Adrenal gland (tissue), 12 donors: Measurements from ENCODE around the gene PTPRJ. TPM values are rescaled to one million over a fixed set of nuclear protein-coding genes. Genes with fewer than 3 reads are reported as not detected.

Source experiments
- DNase-seq, 7 donors: peaks; one replicate each; pipeline ENCODE4 v3.0.0-alpha.2; 2019 to 2020
- H3K27ac ChIP-seq, 5 donors: fragments of 200-600 bp; sonication (generic) in 4 of 5; 1 replicate in 3 of 5; 2 replicates in 2 of 5; pipeline versions ENCODE4 v1.5.1 to v1.8.0; 2016 to 2020; ENCODE audit warnings: mild to moderate bottlenecking in 1 of 5
- H3K27me3 ChIP-seq: fragments of 200-600 bp; 2 replicates; pipeline ENCODE4 v1.8.0; 2021
- H3K36me3 ChIP-seq, 2 donors: fragments of 200-600 bp; replicated peaks in 1 of 2; 1 replicate in 1 of 2; 2 replicates in 1 of 2; pipeline versions ENCODE4 v1.5.1 to v1.8.0; 2018 to 2022
- H3K4me1 ChIP-seq, 2 donors: fragments of 200-600 bp; replicated peaks in 1 of 2; 1 replicate in 1 of 2; 2 replicates in 1 of 2; pipeline versions ENCODE4 v1.5.1 to v1.8.0; 2018 to 2021
- H3K4me3 ChIP-seq, 4 donors: fragments of 200-600 bp; sonication (generic) in 3 of 4; one replicate each; pipeline ENCODE4 v1.5.1; 2016 to 2018
- H3K9me3 ChIP-seq, 3 donors: fragments of 200-600 bp; sonication (generic) in 1 of 3; replicated peaks in 1 of 3; 1 replicate in 2 of 3; 2 replicates in 1 of 3; pipeline versions ENCODE4 v1.5.1 to v1.8.0; 2016 to 2021
- POLR2A ChIP-seq, 2 donors: fragments of 450-650 bp; IDR thresholded peaks; one replicate each; pipeline ENCODE4 v1.6.1; 2017; ENCODE audit warnings: antibody characterized with exemption in 2 of 2, mild to moderate bottlenecking in 2 of 2, moderate library complexity in 1 of 2
- WGBS, 4 donors: extraction: QIAGEN DNeasy Blood & Tissue Kit in 2 of 4; methylation state at CpG; one replicate each; pipeline versions ENCODE4 v1.1.5 to v1.1.7; 2013 to 2017; 5-methylcytosine and 5-hydroxymethylcytosine counted together
- intact Hi-C, 2 donors: fragments of 100-400 bp; cut with DNase I; formaldehyde crosslinking; loops; one replicate each; pipeline versions ENCODE4 v1.14.1 to v1.15.0; 2022 to 2023
- polyA plus RNA-seq, 3 donors: library from polyadenylated mRNA; stranded (reverse); fragments of 200-250 nt in 2 of 3; fragments of 350-450 nt in 1 of 3; fragmentation: Illumina TruSeq in 1 of 3; extraction: RNeasy Lipid Tissue Mini Kit (QIAGEN cat#74804) in 1 of 3; gene quantifications; one replicate each; pipeline ENCODE4 v1.2.3, GENCODE V29; 2013 to 2014
- total RNA-seq, 9 donors: library from RNA; depleted of rRNA in 4 of 9; stranded (reverse); fragments of >200 nt in 4 of 9; fragments of 120-200 nt in 1 of 9; fragmentation: NEBNext Ultra II Directional in 1 of 9; extraction: Animal tissue kit (Norgen Biotek cat#: 25700) in 1 of 9; gene quantifications; one replicate each; pipeline versions ENCODE4 v1.1.0 to v1.2.4, GENCODE V29; 2013 to 2023
- TF ChIP-seq, protein P1 (sequence below), 6 experiments: fragments of 450-650 bp in 4 of 6; fragments of 200-600 bp in 2 of 6; sonication (generic) in 1 of 6; IDR thresholded peaks; 1 replicate in 5 of 6; 2 replicates in 1 of 6; pipeline versions ENCODE4 v1.5.1 to v1.8.0; 2016 to 2021; ENCODE audit warnings: antibody characterized with exemption in 6 of 6, mild to moderate bottlenecking in 2 of 6, moderate library complexity in 1 of 6
- donor health status: healthy with polysubstance abuse.
- donor health status: Bipolar disorder and iron deficiency.
- donor health status: DM: yes; HTN: yes; CAD: no.
- donor health status: DM: no; HTN: no; CAD: no.
- donor health status: DM: no; HTN: no; CAD: no.
- donor health status: DM: yes; HTN: yes; CAD: no.

PTPRJ gene
- total and polyA plus RNA-seq, 12 donors, result 1.4 to 16.9 (median 10.2) TPM

DNA sequence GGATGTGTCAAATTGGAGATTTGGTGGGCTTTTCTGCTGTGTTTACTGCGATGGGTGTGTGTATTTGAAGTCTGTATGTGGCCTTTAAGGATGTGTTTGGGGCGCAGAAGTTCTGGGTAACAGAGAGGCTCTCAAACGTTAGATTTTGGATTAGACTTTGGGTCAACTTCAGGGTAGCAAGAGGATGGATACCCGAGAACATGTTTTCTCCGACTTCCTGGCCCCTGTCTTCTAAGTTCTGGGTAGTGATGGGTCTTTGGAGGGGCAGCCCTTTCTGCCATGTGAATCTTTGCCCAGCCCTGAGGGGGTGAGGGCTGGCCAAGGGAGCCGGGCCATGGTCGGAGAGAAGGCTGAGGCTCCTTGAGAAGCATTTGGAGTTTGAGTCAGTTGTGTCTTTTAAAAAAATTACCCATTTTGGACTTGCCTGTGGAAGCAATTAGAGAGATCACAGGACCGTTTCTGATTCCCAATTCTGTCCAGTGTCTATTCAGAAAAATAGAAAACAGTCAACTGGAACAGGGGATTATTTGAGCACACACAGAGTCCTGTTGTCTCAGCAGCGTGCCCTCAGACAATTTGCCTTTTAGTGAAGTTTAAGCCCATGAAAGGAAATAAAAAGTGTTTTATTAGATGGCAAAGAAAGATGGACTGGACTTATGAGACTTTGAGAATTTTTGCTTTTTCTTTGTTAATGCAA is 114.4 kb downstream of the PTPRJ start:
- DNase-seq, result no peak
- H3K4me1 ChIP-seq, result peaks cover 0 to 7% of the 10 kb centered on the region in 2 donors
- intact Hi-C loops, result no loop called here
- H3K36me3 ChIP-seq, result no peaks in the 10 kb centered on the region
- H3K27me3 ChIP-seq, result no peaks in the 10 kb centered on the region
- TF ChIP-seq POLR2A (IDR thresholded peaks at IDR 0.05), result no peak
- TF ChIP-seq, protein P1, sequence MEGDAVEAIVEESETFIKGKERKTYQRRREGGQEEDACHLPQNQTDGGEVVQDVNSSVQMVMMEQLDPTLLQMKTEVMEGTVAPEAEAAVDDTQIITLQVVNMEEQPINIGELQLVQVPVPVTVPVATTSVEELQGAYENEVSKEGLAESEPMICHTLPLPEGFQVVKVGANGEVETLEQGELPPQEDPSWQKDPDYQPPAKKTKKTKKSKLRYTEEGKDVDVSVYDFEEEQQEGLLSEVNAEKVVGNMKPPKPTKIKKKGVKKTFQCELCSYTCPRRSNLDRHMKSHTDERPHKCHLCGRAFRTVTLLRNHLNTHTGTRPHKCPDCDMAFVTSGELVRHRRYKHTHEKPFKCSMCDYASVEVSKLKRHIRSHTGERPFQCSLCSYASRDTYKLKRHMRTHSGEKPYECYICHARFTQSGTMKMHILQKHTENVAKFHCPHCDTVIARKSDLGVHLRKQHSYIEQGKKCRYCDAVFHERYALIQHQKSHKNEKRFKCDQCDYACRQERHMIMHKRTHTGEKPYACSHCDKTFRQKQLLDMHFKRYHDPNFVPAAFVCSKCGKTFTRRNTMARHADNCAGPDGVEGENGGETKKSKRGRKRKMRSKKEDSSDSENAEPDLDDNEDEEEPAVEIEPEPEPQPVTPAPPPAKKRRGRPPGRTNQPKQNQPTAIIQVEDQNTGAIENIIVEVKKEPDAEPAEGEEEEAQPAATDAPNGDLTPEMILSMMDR (IDR thresholded peaks at IDR 0.05), result no peak
- no peak overlapping the region for H3K27ac ChIP-seq
- 86 to 92% (median 89%) methylated on average over 9 of the region's 9 CpGs for WGBS, 4 donors
- no peak overlapping the region for H3K4me3 ChIP-seq
- no peaks in the 10 kb centered on the region for H3K9me3 ChIP-seq

DNA sequence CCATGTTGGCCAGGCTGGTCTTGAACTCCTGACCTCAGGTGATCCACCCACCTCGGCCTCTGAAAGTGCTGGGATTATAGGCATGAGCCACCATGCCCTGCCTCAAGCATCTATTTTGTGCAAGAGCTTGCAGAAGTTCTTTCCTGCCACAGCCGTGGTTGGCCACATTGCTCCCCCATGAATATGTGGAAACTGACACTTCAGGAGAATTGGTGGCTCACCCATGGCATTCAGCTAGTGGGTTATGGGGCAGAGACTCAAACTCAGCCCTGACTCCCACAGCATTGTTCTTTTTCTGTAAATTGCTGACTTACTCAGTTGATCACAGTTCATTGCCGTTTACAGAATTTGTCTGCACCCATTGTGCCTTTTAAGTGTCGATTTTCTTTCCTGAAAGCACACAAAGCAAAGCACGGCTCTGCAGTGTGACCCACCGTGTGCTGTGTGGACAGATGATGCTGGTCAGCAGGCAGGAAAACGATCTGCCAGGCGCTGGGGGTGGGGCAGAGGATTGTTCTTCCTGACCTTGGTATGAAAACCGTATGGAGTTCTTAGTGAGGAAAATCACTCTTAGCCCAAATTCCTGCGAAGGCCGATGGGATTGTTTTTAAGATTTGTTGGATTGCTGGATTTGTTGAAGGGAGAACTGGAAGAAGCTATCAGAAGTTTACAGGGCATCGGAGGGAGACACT is 115.6 kb downstream of the PTPRJ start:
- no peak overlapping the region for H3K27ac ChIP-seq
- peak in 2 of 7 donors; percentile 10 to 42 for DNase-seq
- 50 to 55% (median 52%) methylated on average over 10 to 12 of the region's 12 CpGs for WGBS, 4 donors

DNA sequence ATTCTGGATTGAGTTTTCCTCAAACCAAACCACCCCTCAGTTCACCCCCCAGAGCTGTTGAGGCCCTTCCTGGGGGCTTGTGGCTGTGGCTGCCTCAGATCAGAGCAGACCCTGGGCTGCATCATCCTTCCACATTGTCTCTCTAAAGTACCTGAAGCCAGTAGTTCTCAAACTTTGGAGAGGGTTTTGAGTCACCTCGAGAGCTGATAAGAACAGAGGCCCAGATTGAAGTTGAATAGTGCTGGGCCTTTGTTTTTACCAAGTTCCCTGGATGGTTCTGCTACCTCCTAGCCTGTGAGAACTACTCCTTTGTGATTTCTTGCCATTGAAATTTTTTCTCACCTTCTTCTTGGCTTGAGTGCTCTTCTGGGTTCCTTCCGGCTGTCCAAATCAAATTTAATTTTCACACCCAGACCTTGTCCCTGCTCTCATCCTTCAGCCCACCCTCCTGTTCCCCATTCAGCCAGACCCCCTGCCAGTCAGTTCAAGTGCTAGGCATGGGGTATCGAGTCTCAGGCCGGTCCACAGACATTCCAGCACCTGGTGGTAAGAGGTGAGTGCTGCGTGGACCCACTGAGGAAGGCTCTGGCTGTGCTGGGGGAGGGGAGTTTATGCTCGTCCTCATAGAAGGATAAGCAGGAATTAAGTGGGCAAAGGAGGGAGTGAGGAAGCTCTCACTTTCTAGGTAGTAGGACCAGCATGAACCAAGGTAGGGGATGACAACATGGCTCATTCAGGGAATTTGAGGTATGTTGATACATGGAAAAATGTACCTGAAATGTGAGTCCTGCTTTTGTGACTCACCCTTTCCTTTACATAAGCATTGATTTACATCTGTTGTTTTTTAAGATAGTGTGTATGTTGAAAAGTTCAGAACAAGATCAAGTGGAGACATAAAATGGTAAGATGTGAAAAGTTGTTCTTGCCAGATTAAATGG is 116.5 kb downstream of the PTPRJ start:
- no peaks in the 10 kb centered on the region for H3K36me3 ChIP-seq
- peaks cover 0 to 7% of the 10 kb centered on the region in 2 donors for H3K4me1 ChIP-seq
- no peak overlapping the region for H3K27ac ChIP-seq
- intact Hi-C loops, result no loop called here
- no peak overlapping the region for H3K4me3 ChIP-seq
- 88 to 95% (median 92%) methylated on average over 6 of the region's 6 CpGs for WGBS, 4 donors
- no peaks in the 10 kb centered on the region for H3K27me3 ChIP-seq
- H3K9me3 ChIP-seq, result no peaks in the 10 kb centered on the region
- TF ChIP-seq POLR2A (IDR thresholded peaks at IDR 0.05), result no peak
- TF ChIP-seq, protein P1 (IDR thresholded peaks at IDR 0.05), result no peak
- peak in 1 of 7 donors; percentile 10 for DNase-seq

More for the DNA sequence above, 115.6 kb downstream of the PTPRJ start:
- intact Hi-C loops, result no loop called here
- no peaks in the 10 kb centered on the region for H3K27me3 ChIP-seq
- peaks cover 0 to 7% of the 10 kb centered on the region in 2 donors for H3K4me1 ChIP-seq
- no peak overlapping the region for H3K4me3 ChIP-seq
- H3K36me3 ChIP-seq, result no peaks in the 10 kb centered on the region
- TF ChIP-seq, protein P1 (IDR thresholded peaks at IDR 0.05), result no peak
- TF ChIP-seq POLR2A (IDR thresholded peaks at IDR 0.05), result no peak
- H3K9me3 ChIP-seq, result no peaks in the 10 kb centered on the region

DNA sequence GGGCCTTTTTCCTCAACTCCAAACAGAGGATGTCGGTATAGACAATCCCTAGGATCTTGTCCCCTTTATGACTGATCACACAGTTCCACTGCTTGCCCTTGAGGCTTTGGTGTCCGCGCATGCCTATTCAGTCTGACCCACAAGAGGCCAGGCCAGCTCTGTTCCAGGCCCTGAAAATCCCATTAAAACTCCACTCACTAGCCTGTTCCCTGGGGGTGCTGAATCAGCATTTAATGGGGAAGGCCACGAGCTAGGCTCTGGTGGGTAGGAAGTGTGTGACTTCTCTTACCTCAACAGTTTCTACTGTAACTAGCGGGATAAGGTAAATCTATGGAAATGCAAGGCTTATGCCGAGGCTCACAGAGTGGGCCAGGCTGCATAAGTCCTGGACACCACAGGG is 117.7 kb downstream of the PTPRJ start:
- Histone ChIP-seq H3K36me3 (no peaks in the 10 kb centered on the region), H3K4me1 (peaks cover 0 to 7% of the 10 kb centered on the region in 2 donors), H3K27me3 (no peaks in the 10 kb centered on the region), H3K27ac (no peak overlapping the region), H3K9me3 (no peaks in the 10 kb centered on the region), H3K4me3 (no peak overlapping the region)
- peak in 1 of 7 donors; percentile 9 for DNase-seq
- no peak for TF ChIP-seq POLR2A (IDR thresholded peaks at IDR 0.05)
- WGBS, 4 donors, result 73 to 91% (median 84%) methylated on average over 6 of the region's 6 CpGs
- intact Hi-C loops, result no loop called here
